Cardiac muscle cell (in vitro differentiated cells and primary cell): ENCODE results near the gene SLIT3. TPM values are rescaled to one million over a fixed set of nuclear protein-coding genes. Genes with fewer than 3 reads are reported as not detected.

Experiments used
- DNase-seq, 2 donors: peaks; one replicate each; pipeline versions ENCODE4 v3.0.0 to v3.0.0-alpha.2; 2010 to 2017; ENCODE audit warnings: low read depth in 1 of 2, low spot score in 1 of 2
- H3K27ac ChIP-seq: fragments of 200-600 bp; sonication (generic); 2 replicates; pipeline ENCODE4 v1.5.1; 2016
- H3K27me3 ChIP-seq: fragments of 200-600 bp; sonication (generic); 2 replicates; pipeline ENCODE4 v1.6.0; 2016; ENCODE audit warnings: control low read depth
- H3K36me3 ChIP-seq: fragments of 200-600 bp; sonication (generic); 2 replicates; pipeline ENCODE4 v1.5.1; 2016; ENCODE audit warnings: control low read depth
- H3K4me1 ChIP-seq: fragments of 200-600 bp; sonication (generic); 2 replicates; pipeline ENCODE4 v1.8.1; 2017; ENCODE audit warnings: low read depth, mild to moderate bottlenecking, mixed run types
- H3K4me3 ChIP-seq: fragments of 200-600 bp; sonication (generic); 2 replicates; pipeline ENCODE4 v1.5.1; 2016; ENCODE audit warnings: mild to moderate bottlenecking
- H3K9me3 ChIP-seq: fragments of 200-600 bp; sonication (generic); 2 replicates; pipeline ENCODE4 v1.5.1; 2017; ENCODE audit warnings: low read depth, mild to moderate bottlenecking, control low read depth
- CTCF ChIP-seq: IDR thresholded peaks from 2 replicates; pipeline ENCODE4 v1.5.1; 2012; ENCODE audit warnings: low read depth, mild to moderate bottlenecking, low read length
- polyA plus RNA-seq: library from polyadenylated mRNA; unstranded; fragments of >200 nt; fragmentation: Nextera tagmentation; extraction: Ambion mirVana; gene quantifications from 2 replicates; pipeline ENCODE4 v1.2.1, GENCODE V29; 2016
- total RNA-seq: library from RNA; depleted of rRNA; stranded (reverse); fragments of >200 nt; gene quantifications from 2 replicates; pipeline ENCODE4 v1.2.3, GENCODE V29; 2016

SLIT3 gene
- total and polyA plus RNA-seq, 2 experiments from 2014 or later, result 50.7 to 111 TPM

- no peak overlapping the region for H3K27ac ChIP-seq
- no peak for DNase-seq
- TF ChIP-seq CTCF, result no peak
- no peaks in the 10 kb centered on the region for H3K9me3 ChIP-seq
- H3K4me1 ChIP-seq, result peaks cover 7% of the 10 kb centered on the region
- no peaks in the 10 kb centered on the region for H3K36me3 ChIP-seq
- H3K4me3 ChIP-seq, result no peak overlapping the region
- no peaks in the 10 kb centered on the region for H3K27me3 ChIP-seq
Observed at GRCh38 chr5:169192536-169192935, 108.4 kb downstream of the SLIT3 start.

GRCh38 chr5:169190849-169191248 lies 110.1 kb downstream of the SLIT3 start:
- H3K27me3 ChIP-seq, result no peaks in the 10 kb centered on the region
- TF ChIP-seq CTCF, result no peak

GRCh38 chr5:169185626-169186025 lies 115.3 kb downstream of the SLIT3 start:
- peaks cover 17% of the 10 kb centered on the region for H3K4me1 ChIP-seq
- no peaks in the 10 kb centered on the region for H3K27me3 ChIP-seq
- peak overlapping the region; percentile 72 for H3K27ac ChIP-seq
- H3K4me3 ChIP-seq, result no peak overlapping the region
- DNase-seq, result peak in 1 of 2 donors; percentile 81
- H3K36me3 ChIP-seq, result no peaks in the 10 kb centered on the region
- no peak for TF ChIP-seq CTCF
- no peaks in the 10 kb centered on the region for H3K9me3 ChIP-seq

More at GRCh38 chr5:169190849-169191248, 110.1 kb downstream of the SLIT3 start:
- H3K4me1 ChIP-seq, result peaks cover 5% of the 10 kb centered on the region
- no peak overlapping the region for H3K27ac ChIP-seq
- H3K9me3 ChIP-seq, result no peaks in the 10 kb centered on the region
- H3K36me3 ChIP-seq, result no peaks in the 10 kb centered on the region
- DNase-seq, result peak in 1 of 2 donors; percentile 62
- no peak overlapping the region for H3K4me3 ChIP-seq

- Histone ChIP-seq H3K36me3 (no peaks in the 10 kb centered on the region), H3K4me3 (no peak overlapping the region), H3K4me1 (peaks cover 19% of the 10 kb centered on the region), H3K27ac (no peak overlapping the region), H3K27me3 (no peaks in the 10 kb centered on the region), H3K9me3 (no peaks in the 10 kb centered on the region)
- TF ChIP-seq CTCF, result no peak
- no peak for DNase-seq
Observed at GRCh38 chr5:169183576-169183975, 117.4 kb downstream of the SLIT3 start.

- Histone ChIP-seq H3K27me3 (no peaks in the 10 kb centered on the region), H3K4me1 (peaks cover 23% of the 10 kb centered on the region), H3K36me3 (no peaks in the 10 kb centered on the region), H3K4me3 (no peak overlapping the region), H3K9me3 (no peaks in the 10 kb centered on the region), H3K27ac (no peak overlapping the region)
- no peak for TF ChIP-seq CTCF
- DNase-seq, result no peak
Observed at GRCh38 chr5:169182797-169183196, 118.1 kb downstream of the SLIT3 start.

GRCh38 chr5:169181814-169182213 lies 119.1 kb downstream of the SLIT3 start:
- no peaks in the 10 kb centered on the region for H3K9me3 ChIP-seq
- DNase-seq, result peak in 1 of 2 donors; percentile 25
- no peaks in the 10 kb centered on the region for H3K27me3 ChIP-seq
- no peaks in the 10 kb centered on the region for H3K36me3 ChIP-seq
- no peak overlapping the region for H3K27ac ChIP-seq
- TF ChIP-seq CTCF, result no peak
- no peak overlapping the region for H3K4me3 ChIP-seq
- H3K4me1 ChIP-seq, result peaks cover 23% of the 10 kb centered on the region
